Measurements from ENCODE around the gene BMP3. TPM values are rescaled to one million over a fixed set of nuclear protein-coding genes. Genes with fewer than 3 reads are reported as not detected.
"Not testable (repeated sequence)": the region's sequence is repeated elsewhere in the genome, so short reads cannot be mapped to it uniquely, and the experiment has no call there.

Gene BMP3
- total RNA-seq, 2 donors from 2014 or later: 0.11 to 0.13 TPM

GRCh38 chr4:81007417-81007816 lies 23.1 kb upstream of the BMP3 start:
- Histone ChIP-seq H3K27ac (ENCODE audit: low read depth, low read length) (no peak overlapping the region), H3K4me3 (ENCODE audit: low read length) (no peak overlapping the region), H3K36me3 (ENCODE audit: control insufficient read depth, insufficient read depth, low read length) (no peaks in the 10 kb centered on the region), H3K4me1 (ENCODE audit: control insufficient read depth, insufficient read depth, low read length) (no peaks in the 10 kb centered on the region), H3K9ac (ENCODE audit: extremely low read depth, low read length, poor library complexity, severe bottlenecking) (no peak overlapping the region), H3K27me3 (ENCODE audit: control insufficient read depth, insufficient read depth, low read length, poor library complexity, severe bottlenecking) (no peaks in the 10 kb centered on the region), H3K9me3 (ENCODE audit: control insufficient read depth, low read length) (no peaks in the 10 kb centered on the region)
- no peak for DNase-seq
- TF ChIP-seq, protein P1, sequence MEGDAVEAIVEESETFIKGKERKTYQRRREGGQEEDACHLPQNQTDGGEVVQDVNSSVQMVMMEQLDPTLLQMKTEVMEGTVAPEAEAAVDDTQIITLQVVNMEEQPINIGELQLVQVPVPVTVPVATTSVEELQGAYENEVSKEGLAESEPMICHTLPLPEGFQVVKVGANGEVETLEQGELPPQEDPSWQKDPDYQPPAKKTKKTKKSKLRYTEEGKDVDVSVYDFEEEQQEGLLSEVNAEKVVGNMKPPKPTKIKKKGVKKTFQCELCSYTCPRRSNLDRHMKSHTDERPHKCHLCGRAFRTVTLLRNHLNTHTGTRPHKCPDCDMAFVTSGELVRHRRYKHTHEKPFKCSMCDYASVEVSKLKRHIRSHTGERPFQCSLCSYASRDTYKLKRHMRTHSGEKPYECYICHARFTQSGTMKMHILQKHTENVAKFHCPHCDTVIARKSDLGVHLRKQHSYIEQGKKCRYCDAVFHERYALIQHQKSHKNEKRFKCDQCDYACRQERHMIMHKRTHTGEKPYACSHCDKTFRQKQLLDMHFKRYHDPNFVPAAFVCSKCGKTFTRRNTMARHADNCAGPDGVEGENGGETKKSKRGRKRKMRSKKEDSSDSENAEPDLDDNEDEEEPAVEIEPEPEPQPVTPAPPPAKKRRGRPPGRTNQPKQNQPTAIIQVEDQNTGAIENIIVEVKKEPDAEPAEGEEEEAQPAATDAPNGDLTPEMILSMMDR (conservative IDR thresholded peaks at IDR 0.05): no peak
- no peaks in the 10 kb centered on the region for H3K9me3 Mint-ChIP-seq
- no peaks in the 10 kb centered on the region for H3K36me3 Mint-ChIP-seq (ENCODE audit: low read depth)
- peaks cover 14% of the 10 kb centered on the region for H3K4me1 Mint-ChIP-seq
- no peak overlapping the region for H3K4me3 Mint-ChIP-seq
- H3K27ac Mint-ChIP-seq: no peak overlapping the region
- 91% methylated on average over 2 of the region's 2 CpGs; no CpG with 5 or more reads in 1 of the 2 experiments for WGBS, 2 experiments (ENCODE audit: insufficient coverage in 1 of 2, insufficient read length in 1 of 2)
- H3K27me3 Mint-ChIP-seq (ENCODE audit: insufficient read depth): no peaks in the 10 kb centered on the region

DNA sequence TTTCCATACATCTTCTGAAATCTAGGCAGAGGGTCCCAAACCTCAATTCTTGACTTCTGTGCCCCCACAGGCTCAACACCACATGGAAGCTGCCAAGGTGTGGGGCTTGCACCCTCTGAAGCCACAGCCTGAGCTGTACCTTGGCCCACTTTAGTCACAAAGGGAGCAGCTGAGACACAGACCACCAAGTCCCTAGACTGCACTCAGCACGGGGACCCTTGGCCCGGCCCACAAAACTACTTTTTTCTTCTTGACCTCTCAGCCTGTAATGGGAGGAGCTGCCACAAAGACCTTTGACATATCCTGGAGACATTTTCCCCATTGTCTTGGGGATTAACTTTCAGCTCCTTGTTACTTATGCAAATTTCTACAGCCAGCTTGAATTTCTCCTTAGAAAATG lies 13.9 kb upstream of the BMP3 start:
- not testable (repeated sequence) for H3K4me3 ChIP-seq (ENCODE audit: low read length); H3K9ac ChIP-seq (ENCODE audit: extremely low read depth, low read length, poor library complexity, severe bottlenecking); H3K4me1 Mint-ChIP-seq; H3K4me3 Mint-ChIP-seq; H3K27me3 Mint-ChIP-seq (ENCODE audit: insufficient read depth); H3K36me3 ChIP-seq (ENCODE audit: control insufficient read depth, insufficient read depth, low read length); DNase-seq; H3K27ac ChIP-seq (ENCODE audit: low read depth, low read length); H3K27me3 ChIP-seq (ENCODE audit: control insufficient read depth, insufficient read depth, low read length, poor library complexity, severe bottlenecking); H3K27ac Mint-ChIP-seq; H3K4me1 ChIP-seq (ENCODE audit: control insufficient read depth, insufficient read depth, low read length); H3K9me3 ChIP-seq (ENCODE audit: control insufficient read depth, low read length); H3K36me3 Mint-ChIP-seq (ENCODE audit: low read depth)
- peaks cover 17% of the 10 kb centered on the region for H3K9me3 Mint-ChIP-seq
- WGBS, 2 experiments (ENCODE audit: insufficient coverage in 1 of 2, insufficient read length in 1 of 2): 60 to 75% methylated on average over 2 of the region's 2 CpGs

DNA sequence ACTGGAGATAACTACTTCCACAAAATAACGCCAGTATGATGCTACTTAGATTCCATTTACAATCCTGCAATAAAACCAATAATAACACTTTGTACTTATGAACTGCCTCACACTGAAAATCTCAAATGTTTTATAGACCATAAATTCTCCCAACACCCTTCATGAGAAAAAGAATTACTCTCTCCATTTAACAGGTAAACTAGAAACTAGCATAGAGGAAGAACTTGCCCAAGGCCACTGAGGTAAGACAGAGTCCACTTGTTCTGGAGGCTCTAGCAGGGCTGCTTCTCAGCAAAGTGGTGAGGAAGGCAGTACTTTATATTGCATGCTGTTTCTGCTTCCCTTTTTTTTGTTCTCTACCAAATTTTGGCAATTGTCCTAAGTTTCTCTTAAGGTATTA lies 11.5 kb upstream of the BMP3 start:
- no peaks in the 10 kb centered on the region for H3K4me1 ChIP-seq (ENCODE audit: control insufficient read depth, insufficient read depth, low read length)
- Mint-ChIP-seq H3K9me3 (peaks cover 17% of the 10 kb centered on the region), H3K4me1 (no peaks in the 10 kb centered on the region), H3K27me3 (ENCODE audit: insufficient read depth) (no peaks in the 10 kb centered on the region), H3K36me3 (ENCODE audit: low read depth) (no peaks in the 10 kb centered on the region), H3K27ac (no peak overlapping the region), H3K4me3 (no peak overlapping the region)
- H3K9me3 ChIP-seq (ENCODE audit: control insufficient read depth, low read length): no peaks in the 10 kb centered on the region
- H3K36me3 ChIP-seq (ENCODE audit: control insufficient read depth, insufficient read depth, low read length): no peaks in the 10 kb centered on the region
- TF ChIP-seq, protein P1 (conservative IDR thresholded peaks at IDR 0.05): no peak
- DNase-seq: no peak
- H3K4me3 ChIP-seq (ENCODE audit: low read length): no peak overlapping the region
- no peak overlapping the region for H3K27ac ChIP-seq (ENCODE audit: low read depth, low read length)
- no peaks in the 10 kb centered on the region for H3K27me3 ChIP-seq (ENCODE audit: control insufficient read depth, insufficient read depth, low read length, poor library complexity, severe bottlenecking)
- 95 to 100% methylated on average over 1 of the region's 1 CpG for WGBS, 2 experiments (ENCODE audit: insufficient coverage in 1 of 2, insufficient read length in 1 of 2)
- no peak overlapping the region for H3K9ac ChIP-seq (ENCODE audit: extremely low read depth, low read length, poor library complexity, severe bottlenecking)

Measured in endodermal cell (in vitro differentiated cells).